ENCODE results near the gene PRIM1. TPM values are rescaled to one million over a fixed set of nuclear protein-coding genes. Genes with fewer than 3 reads are reported as not detected.
A peak's percentile ranks its signal among the peaks of the same experiment; 100 is the strongest.

PRIM1 gene
- total and polyA plus RNA-seq, 10 donors = 5.2 to 23.0 (median 10.8) TPM

- intact Hi-C loops (cut with DNase I; ENCODE audit: low total_unique reads) = no loop called here
- Histone ChIP-seq H3K4me3 (peak overlapping the region in 5 of 8 donors; percentile 10 to 59 (median 35)), H3K27me3 (replicated peaks in 1 of 7) (no peaks in the 10 kb centered on the region), H3K36me3 (no peaks in the 10 kb centered on the region), H3K4me1 (peaks cover 0 to 37% (median 10%) of the 10 kb centered on the region in 6 donors), H3K27ac (peak overlapping the region in 6 of 8 donors; percentile 29 to 77 (median 62)), H3K9me3 (no peaks in the 10 kb centered on the region)
- DNase-seq = no peak
- TF ChIP-seq, protein P1, sequence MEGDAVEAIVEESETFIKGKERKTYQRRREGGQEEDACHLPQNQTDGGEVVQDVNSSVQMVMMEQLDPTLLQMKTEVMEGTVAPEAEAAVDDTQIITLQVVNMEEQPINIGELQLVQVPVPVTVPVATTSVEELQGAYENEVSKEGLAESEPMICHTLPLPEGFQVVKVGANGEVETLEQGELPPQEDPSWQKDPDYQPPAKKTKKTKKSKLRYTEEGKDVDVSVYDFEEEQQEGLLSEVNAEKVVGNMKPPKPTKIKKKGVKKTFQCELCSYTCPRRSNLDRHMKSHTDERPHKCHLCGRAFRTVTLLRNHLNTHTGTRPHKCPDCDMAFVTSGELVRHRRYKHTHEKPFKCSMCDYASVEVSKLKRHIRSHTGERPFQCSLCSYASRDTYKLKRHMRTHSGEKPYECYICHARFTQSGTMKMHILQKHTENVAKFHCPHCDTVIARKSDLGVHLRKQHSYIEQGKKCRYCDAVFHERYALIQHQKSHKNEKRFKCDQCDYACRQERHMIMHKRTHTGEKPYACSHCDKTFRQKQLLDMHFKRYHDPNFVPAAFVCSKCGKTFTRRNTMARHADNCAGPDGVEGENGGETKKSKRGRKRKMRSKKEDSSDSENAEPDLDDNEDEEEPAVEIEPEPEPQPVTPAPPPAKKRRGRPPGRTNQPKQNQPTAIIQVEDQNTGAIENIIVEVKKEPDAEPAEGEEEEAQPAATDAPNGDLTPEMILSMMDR (IDR thresholded peaks at IDR 0.05 in 8 of 11, conservative IDR thresholded peaks at IDR 0.05 in 3 of 11) = peak in 1 of 11 experiments; percentile 5
- TF ChIP-seq POLR2A (IDR thresholded peaks at IDR 0.05) = no peak
- 42 to 57% (median 50%) methylated on average over 6 of the region's 6 CpGs for WGBS, 5 donors
These were observed 14.4 kb upstream of the PRIM1 start for GRCh38 chr12:56766535-56766934.

GRCh38 chr12:56763753-56764657, 11.9 kb upstream of the PRIM1 start:
- Histone ChIP-seq H3K27me3 (replicated peaks in 1 of 7) (no peaks in the 10 kb centered on the region), H3K4me1 (peaks cover 0 to 22% (median 10%) of the 10 kb centered on the region in 6 donors), H3K27ac (peak overlapping the region in 5 of 8 donors; percentile 59 to 77 (median 62)), H3K9me3 (peaks cover 0 to 1% (median 0%) of the 10 kb centered on the region in 8 donors), H3K36me3 (no peaks in the 10 kb centered on the region), H3K4me3 (peak overlapping the region; percentile 10 to 59 (median 31))
- DNase-seq = no peak
- TF ChIP-seq, protein P1 (IDR thresholded peaks at IDR 0.05 in 8 of 11, conservative IDR thresholded peaks at IDR 0.05 in 3 of 11) = no peak
- TF ChIP-seq POLR2AphosphoS5 (IDR thresholded peaks at IDR 0.05) (no peak), POLR2A (IDR thresholded peaks at IDR 0.05) (no peak)
- 55 to 74% (median 60%) methylated on average over 5 of the region's 5 CpGs for WGBS, 5 donors
- intact Hi-C loops (cut with DNase I; ENCODE audit: low total_unique reads) = loop anchor here (5.0 kb wide), 1 partner anchor 228 kb away; a partner anchor contains a TSS

GRCh38 chr12:56761812-56762211, 9.7 kb upstream of the PRIM1 start:
- TF ChIP-seq POLR2A (IDR thresholded peaks at IDR 0.05) (no peak), POLR2AphosphoS5 (IDR thresholded peaks at IDR 0.05) (no peak)
- TF ChIP-seq, protein P1 (IDR thresholded peaks at IDR 0.05 in 8 of 11, conservative IDR thresholded peaks at IDR 0.05 in 3 of 11) = no peak
- DNase-seq = no peak
- Histone ChIP-seq H3K4me1 (peaks cover 0 to 20% (median 10%) of the 10 kb centered on the region in 6 donors), H3K4me3 (no peak overlapping the region), H3K9me3 (peaks cover 0 to 11% (median 4%) of the 10 kb centered on the region in 8 donors), H3K36me3 (no peaks in the 10 kb centered on the region), H3K27me3 (replicated peaks in 1 of 7) (no peaks in the 10 kb centered on the region), H3K27ac (no peak overlapping the region)
- intact Hi-C loops (cut with DNase I; ENCODE audit: low total_unique reads) = loop anchor here (5.0 kb wide), 1 partner anchor 230 kb away; a partner anchor contains a TSS
- 74 to 88% (median 76%) methylated on average over 2 of the region's 2 CpGs for WGBS, 5 donors

DNA sequence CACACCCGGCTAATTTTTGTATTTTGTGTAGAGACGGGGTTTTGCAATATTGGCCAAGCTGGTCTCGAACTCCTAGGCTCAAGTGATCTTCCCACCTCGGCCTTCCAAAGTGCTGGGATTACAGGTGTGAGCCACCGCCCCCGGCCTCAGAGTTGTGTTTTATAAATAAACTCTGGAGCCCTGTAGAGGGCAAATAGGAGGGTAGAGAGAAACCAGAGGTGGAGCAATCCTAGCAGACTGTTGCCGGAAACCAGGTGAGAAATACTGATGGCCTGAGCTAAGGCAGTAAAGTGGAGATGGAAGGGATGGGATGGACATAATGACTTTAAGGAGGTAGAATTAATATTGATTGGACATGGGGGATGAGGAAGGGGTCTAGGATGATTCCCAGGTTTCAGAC, 8.3 kb upstream of the PRIM1 start:
- intact Hi-C loops (cut with DNase I; ENCODE audit: low total_unique reads) = loop anchor here (5.0 kb wide), 1 partner anchor 232 kb away; a partner anchor contains a TSS
- Histone ChIP-seq H3K4me1 (peaks cover 0 to 16% (median 11%) of the 10 kb centered on the region in 6 donors), H3K27ac (no peak overlapping the region), H3K9me3 (peaks cover 0 to 11% (median 4%) of the 10 kb centered on the region in 8 donors), H3K4me3 (no peak overlapping the region), H3K27me3 (replicated peaks in 1 of 7) (no peaks in the 10 kb centered on the region), H3K36me3 (no peaks in the 10 kb centered on the region)
- TF ChIP-seq POLR2AphosphoS5 (IDR thresholded peaks at IDR 0.05) = no peak
- TF ChIP-seq, protein P1 (IDR thresholded peaks at IDR 0.05 in 8 of 11, conservative IDR thresholded peaks at IDR 0.05 in 3 of 11) = no peak
- TF ChIP-seq POLR2A (IDR thresholded peaks at IDR 0.05) = no peak
- DNase-seq = no peak
- 79 to 91% (median 85%) methylated on average over 7 of the region's 7 CpGs for WGBS, 5 donors

Measured in spleen (tissue), 11 donors.